K562 (cell line): ENCODE results near the gene AGPAT1. TPM values are rescaled to one million over a fixed set of nuclear protein-coding genes. Genes with fewer than 3 reads are reported as not detected.

Source experiments
- E2F4 ChIP-seq: sonication (generic); formaldehyde crosslinking; IDR thresholded peaks from 2 replicates; pipeline ENCODE4 v1.8.0; 2022; ENCODE audit warnings: mild to moderate bottlenecking, low read depth, missing genetic modification reagents
- EP400 ChIP-seq: fragments of 450-650 bp; IDR thresholded peaks from 2 replicates; pipeline ENCODE4 v1.6.1; 2017; ENCODE audit warnings: antibody characterized with exemption, mild to moderate bottlenecking, moderate library complexity
- FOXJ3 ChIP-seq: sonication (generic); formaldehyde crosslinking; IDR thresholded peaks from 2 replicates; pipeline ENCODE4 v1.4.0; 2020; ENCODE audit warnings: mild to moderate bottlenecking, missing genetic modification reagents
- HDAC2 ChIP-seq: fragments of 450-650 bp; IDR thresholded peaks from 2 replicates; pipeline ENCODE4 v1.6.1; 2016; ENCODE audit warnings: mild to moderate bottlenecking
- KLF1 ChIP-seq: fragments of 450-650 bp; IDR thresholded peaks from 2 replicates; pipeline ENCODE4 v1.6.1; 2016; ENCODE audit warnings: missing genetic modification characterization, missing compliant biosample characterization
- MTA2 ChIP-seq: fragments of 450-650 bp; IDR thresholded peaks from 2 replicates; pipeline ENCODE4 v1.6.1; 2016; ENCODE audit warnings: low read depth
- NFXL1 ChIP-seq: fragments of 450-650 bp; formaldehyde crosslinking; IDR thresholded peaks from 2 replicates; pipeline ENCODE4 v1.4.0; 2021; ENCODE audit warnings: mild to moderate bottlenecking
- NR2C1 ChIP-seq, 2 experiments: fragments of 450-650 bp; IDR thresholded peaks; 2 replicates each; pipeline ENCODE4 v1.6.1; 2017; ENCODE audit warnings: mild to moderate bottlenecking in 2 of 2, antibody characterized with exemption in 1 of 2, inconsistent platforms in 1 of 2, missing compliant biosample characterization in 1 of 2, missing genetic modification characterization in 1 of 2
- NRF1 ChIP-seq, 2 experiments: fragments of 450-650 bp; IDR thresholded peaks in 1 of 2; conservative IDR thresholded peaks in 1 of 2; 2 replicates each; pipeline ENCODE4 v1.6.1; 2014; ENCODE audit warnings: mild to moderate bottlenecking in 2 of 2
- PBX2 ChIP-seq, 2 experiments: IDR thresholded peaks in 1 of 2; conservative IDR thresholded peaks in 1 of 2; 2 replicates each; pipeline ENCODE4 v1.6.1; 2016; ENCODE audit warnings: low read depth in 2 of 2, mild to moderate bottlenecking in 1 of 2, missing compliant biosample characterization in 1 of 2, missing genetic modification characterization in 1 of 2, moderate library complexity in 1 of 2
- PTRF ChIP-seq: fragments of 450-650 bp; IDR thresholded peaks from 2 replicates; pipeline ENCODE4 v1.6.1; 2016; ENCODE audit warnings: mild to moderate bottlenecking, missing genetic modification characterization, missing compliant biosample characterization
- RAD21 ChIP-seq, 2 experiments: fragments of 250-450 bp in 1 of 2; fragments of 450-650 bp in 1 of 2; sonication (Bioruptor Pico) in 1 of 2; formaldehyde crosslinking in 1 of 2; IDR thresholded peaks in 1 of 2; conservative IDR thresholded peaks in 1 of 2; 2 replicates each; pipeline versions ENCODE4 v1.4.0 to v1.8.0; 2020 to 2022; ENCODE audit warnings: mild to moderate bottlenecking in 2 of 2, moderate library complexity in 1 of 2
- SMARCA4 ChIP-seq: fragments of 450-650 bp; IDR thresholded peaks from 2 replicates; pipeline ENCODE4 v1.6.1; 2016
- STAT5B ChIP-seq: fragments of 250-450 bp; sonication (Bioruptor Pico); IDR thresholded peaks from 2 replicates; pipeline ENCODE4 v1.8.0; 2021; ENCODE audit warnings: mild to moderate bottlenecking, inconsistent platforms
- TCFL5 ChIP-seq: fragments of 250-450 bp; sonication (Bioruptor Pico); conservative IDR thresholded peaks from 2 replicates; pipeline ENCODE4 v1.6.1; 2021; ENCODE audit warnings: mild to moderate bottlenecking, moderate library complexity, matching md5 sums
- TRIM24 ChIP-seq, 2 experiments: fragments of 450-650 bp; IDR thresholded peaks; 2 replicates each; pipeline ENCODE4 v1.6.1; 2016
- USF2 ChIP-seq: sonication (generic); formaldehyde crosslinking; IDR thresholded peaks from 2 replicates; pipeline ENCODE4 v1.5.0; 2020; ENCODE audit warnings: missing genetic modification reagents
- ZBED1 ChIP-seq: IDR thresholded peaks from 2 replicates; pipeline ENCODE4 v1.6.1; 2014
- ZBTB33 ChIP-seq: sonication (generic); formaldehyde crosslinking; IDR thresholded peaks from 2 replicates; pipeline ENCODE4 v1.8.1; 2023; ENCODE audit warnings: mild to moderate bottlenecking, missing genetic modification reagents
- ZC3H4 ChIP-seq: sonication (generic); formaldehyde crosslinking; IDR thresholded peaks from 2 replicates; pipeline ENCODE4 v1.9.0; 2021; ENCODE audit warnings: missing genetic modification reagents, borderline replicate concordance
- ZNF511 ChIP-seq: sonication (generic); formaldehyde crosslinking; IDR thresholded peaks from 2 replicates; pipeline ENCODE4 v1.8.0; 2022; ENCODE audit warnings: mild to moderate bottlenecking, missing genetic modification reagents
- ZNF561 ChIP-seq: fragments of 450-650 bp; formaldehyde crosslinking; conservative IDR thresholded peaks from 2 replicates; pipeline ENCODE4 v1.4.0; 2020; ENCODE audit warnings: mild to moderate bottlenecking, moderate library complexity
- ZNF717 ChIP-seq: fragments of 250-450 bp; sonication (Bioruptor Pico); IDR thresholded peaks from 2 replicates; pipeline ENCODE4 v1.5.0; 2021
- polyA plus RNA-seq, 8 experiments: library from polyadenylated mRNA; depleted of rRNA in 4 of 8; stranded (reverse) in 5 of 8; unstranded in 3 of 8; fragments of >200 nt; fragmentation: Nextera tagmentation in 2 of 8; fragmentation: Illumina TruSeq in 1 of 8; extraction: Ambion mirVana in 2 of 8; extraction: Trizol in 1 of 8; gene quantifications; 2 replicates each; pipeline versions ENCODE4 v1.2.1 to v1.2.3, GENCODE V29; 2011 to 2014; ENCODE audit warnings: inconsistent platforms in 1 of 8, missing spikeins in 1 of 8
- total RNA-seq, 7 experiments: library from RNA; depleted of rRNA in 6 of 7; stranded (reverse); fragments of >200 nt in 6 of 7; fragmentation: Illumina TruSeq in 2 of 7; extraction: Trizol in 2 of 7; gene quantifications; 2 replicates each; pipeline versions ENCODE4 v1.2.1 to v1.2.3, GENCODE V29; 2011 to 2021; ENCODE audit warnings: low replicate concordance in 1 of 7

The AGPAT1 gene
- total and polyA plus RNA-seq, 9 of the 15 experiments (the other 6 are each of a cell fraction or from before 2014, with no cell fraction given) = 37.9 to 176 (median 69.4) TPM

- no peak for TF ChIP-seq PBX2 (CRISPR knock-in tag; IDR thresholded peaks at IDR 0.05; ENCODE audit: low read depth)
- TF ChIP-seq PBX2 (tag; conservative IDR thresholded peaks at IDR 0.05; ENCODE audit: low read depth) = no peak
- TF ChIP-seq MTA2 = no peak
- TF ChIP-seq ZC3H4 (CRISPR knock-in tag) = no peak
- TF ChIP-seq NFXL1 (CRISPR knock-in tag) = no peak
- TF ChIP-seq PTRF (tag) = no peak
- TF ChIP-seq ZNF561 (CRISPR knock-in tag) = no peak
- peak in 1 of 2 experiments; percentile 35; a peak in 3 of 4 replicates for TF ChIP-seq RAD21 (CRISPR knock-in tag; conservative IDR thresholded peaks at IDR 0.05 in 1 of 2, IDR thresholded peaks at IDR 0.05 in 1 of 2)
- no peak for TF ChIP-seq ZBED1
- no peak for TF ChIP-seq ZNF511 (CRISPR knock-in tag)
- TF ChIP-seq STAT5B = no peak
- TF ChIP-seq USF2 = no peak
- no peak for TF ChIP-seq EP400
- TF ChIP-seq NRF1 (conservative IDR thresholded peaks at IDR 0.05 in 1 of 2, IDR thresholded peaks at IDR 0.05 in 1 of 2) = no peak
- no peak for TF ChIP-seq E2F4 (CRISPR knock-in tag)
- no peak for TF ChIP-seq SMARCA4
- no peak for TF ChIP-seq ZNF717 (CRISPR knock-in tag)
- no peak for TF ChIP-seq TRIM24 (IDR thresholded peaks at IDR 0.05)
- TF ChIP-seq TCFL5 = no peak
- TF ChIP-seq NR2C1 (IDR thresholded peaks at IDR 0.05) = no peak
- no peak for TF ChIP-seq NR2C1 (tag; IDR thresholded peaks at IDR 0.05)
- TF ChIP-seq FOXJ3 (CRISPR knock-in tag) = no peak
- TF ChIP-seq KLF1 (tag) = no peak
- no peak for TF ChIP-seq HDAC2
- peak; percentile 92 for TF ChIP-seq ZBTB33
These were observed 9.3 kb downstream of the AGPAT1 start (continued) for GRCh38 chr6:32166411-32167061.
